Osteoblast (primary cell): ENCODE measurements around the gene RBKS. TPM values are rescaled to one million over a fixed set of nuclear protein-coding genes. Genes with fewer than 3 reads are reported as not detected.

Experiments
- DNase-seq: peaks from one replicate; pipeline ENCODE4 v3.0.0; 2011; ENCODE audit warnings: low spot score, mixed read lengths; ENCODE audit not compliant: insufficient read length; ENCODE audit errors: missing footprints
- H2AFZ ChIP-seq: 2 replicates; pipeline ENCODE4 v1.6.0; 2011; ENCODE audit warnings: mild to moderate bottlenecking, low read length
- H3K27ac ChIP-seq: 2 replicates; pipeline ENCODE4 v1.5.1; 2011; ENCODE audit warnings: mild to moderate bottlenecking, low read depth, low read length, moderate library complexity
- H3K27me3 ChIP-seq: 2 replicates; pipeline ENCODE4 v1.6.0; 2012; ENCODE audit warnings: mild to moderate bottlenecking, control low read depth, inconsistent platforms, low read length, moderate library complexity; ENCODE audit not compliant: insufficient read depth
- H3K36me3 ChIP-seq: 2 replicates; pipeline ENCODE4 v1.5.1; 2011; ENCODE audit warnings: mild to moderate bottlenecking, low read length, control low read depth, moderate library complexity; ENCODE audit not compliant: insufficient read depth
- H3K4me1 ChIP-seq: 2 replicates; pipeline ENCODE4 v1.5.1; 2011; ENCODE audit warnings: mild to moderate bottlenecking, low read length, control low read depth, moderate library complexity; ENCODE audit not compliant: insufficient read depth
- H3K4me2 ChIP-seq: 2 replicates; pipeline ENCODE4 v1.6.0; 2011; ENCODE audit warnings: mild to moderate bottlenecking, low read length; ENCODE audit not compliant: insufficient read depth
- H3K4me3 ChIP-seq: fragments of 200-600 bp; sonication (generic); 3 replicates; pipeline ENCODE4 v1.5.1; 2012; ENCODE audit warnings: mild to moderate bottlenecking, low read length, inconsistent platforms; ENCODE audit not compliant: insufficient read depth
- H3K79me2 ChIP-seq: 2 replicates; pipeline ENCODE4 v1.6.0; 2012; ENCODE audit warnings: mild to moderate bottlenecking, low read length, control low read depth, inconsistent platforms; ENCODE audit not compliant: insufficient read depth
- H3K9me3 ChIP-seq: 2 replicates; pipeline ENCODE4 v1.5.1; 2011; ENCODE audit warnings: low read depth, low read length, control low read depth
- H4K20me1 ChIP-seq: 2 replicates; pipeline ENCODE4 v1.6.0; 2012; ENCODE audit warnings: mild to moderate bottlenecking, low read length, control low read depth; ENCODE audit not compliant: insufficient read depth
- CTCF ChIP-seq: IDR thresholded peaks from 2 replicates; pipeline ENCODE4 v1.5.1; 2011; ENCODE audit warnings: mild to moderate bottlenecking, low read depth, low read length, moderate library complexity; ENCODE audit errors: extremely low read depth
- total RNA-seq: library from RNA; depleted of rRNA; stranded (reverse); fragments of >200 nt; gene quantifications from 2 replicates; pipeline ENCODE4 v1.2.3, GENCODE V29; 2012

Gene RBKS
- total RNA-seq, 1 donor = 1.1 TPM

- Histone ChIP-seq H3K9me3 (no peaks in the 10 kb centered on the region), H3K27me3 (no peaks in the 10 kb centered on the region), H3K4me1 (peaks cover 23% of the 10 kb centered on the region), H3K36me3 (peaks cover 38% of the 10 kb centered on the region), H3K79me2 (peaks cover 61% of the 10 kb centered on the region), H3K4me2 (peak overlapping the region; percentile 95), H2AFZ (no peak overlapping the region), H3K4me3 (peak overlapping the region; percentile 93), H3K27ac (peak overlapping the region; percentile 95), H4K20me1 (no peaks in the 10 kb centered on the region)
- DNase-seq = no peak
- TF ChIP-seq CTCF = no peak
Observed at GRCh38 chr2:27772804-27773203, 117.4 kb downstream of the RBKS start.

GRCh38 chr2:27771548-27772335 lies 118.4 kb downstream of the RBKS start, which contains the start of gene MRPL33:
MRPL33 (plus strand) TSS chr2:27771719; CDS start chr2:27771778, 59 bp downstream.
- Histone ChIP-seq H3K79me2 (peaks cover 51% of the 10 kb centered on the region), H3K9me3 (no peaks in the 10 kb centered on the region), H4K20me1 (no peaks in the 10 kb centered on the region), H3K27ac (peak within 1 kb of the TSS; percentile 95), H3K27me3 (no peaks in the 10 kb centered on the region), H3K4me1 (peaks cover 23% of the 10 kb centered on the region), H2AFZ (peak within 1 kb of the TSS; percentile 98), H3K36me3 (peaks cover 27% of the 10 kb centered on the region), H3K4me2 (peak within 1 kb of the TSS; percentile 95), H3K4me3 (peak within 1 kb of the TSS; percentile 93)
- DNase-seq = peak; percentile 96
- TF ChIP-seq CTCF = no peak

GRCh38 chr2:27771202-27771547 lies 119.0 kb downstream of the RBKS start:
- peaks cover 45% of the 10 kb centered on the region for H3K79me2 ChIP-seq
- H3K4me3 ChIP-seq = peak overlapping the region; percentile 93
- no peaks in the 10 kb centered on the region for H3K27me3 ChIP-seq
- H3K4me2 ChIP-seq = peak overlapping the region; percentile 95
- peaks cover 22% of the 10 kb centered on the region for H3K36me3 ChIP-seq
- peak overlapping the region; percentile 98 for H2AFZ ChIP-seq
- TF ChIP-seq CTCF = no peak
- H3K27ac ChIP-seq = peak overlapping the region; percentile 95
- no peaks in the 10 kb centered on the region for H3K9me3 ChIP-seq
- no peaks in the 10 kb centered on the region for H4K20me1 ChIP-seq
- no peak for DNase-seq
- H3K4me1 ChIP-seq = peaks cover 24% of the 10 kb centered on the region

- Histone ChIP-seq H3K4me3 (no peak overlapping the region), H3K4me2 (peak overlapping the region; percentile 63), H3K27me3 (no peaks in the 10 kb centered on the region), H3K27ac (no peak overlapping the region), H3K4me1 (peaks cover 27% of the 10 kb centered on the region), H3K36me3 (no peaks in the 10 kb centered on the region), H4K20me1 (no peaks in the 10 kb centered on the region), H2AFZ (peak overlapping the region; percentile 87), H3K9me3 (no peaks in the 10 kb centered on the region), H3K79me2 (no peaks in the 10 kb centered on the region)
- TF ChIP-seq CTCF = no peak
- DNase-seq = no peak
Observed at GRCh38 chr2:27766287-27766661, 123.9 kb downstream of the RBKS start.
